ENCODE data around the gene PARD3B. TPM values are rescaled to one million over a fixed set of nuclear protein-coding genes. Genes with fewer than 3 reads are reported as not detected.

Gene PARD3B
- total and polyA plus RNA-seq, 5 donors from 2014 or later = 0.03 to 0.68 (median 0.08) TPM; not detected in 1

GRCh38 chr2:205375461-205376448 lies 830.5 kb downstream of the PARD3B start:
- Mint-ChIP-seq H3K36me3 (no peaks in the 10 kb centered on the region), H3K27me3 (no peaks in the 10 kb centered on the region), H3K9me3 (no peaks in the 10 kb centered on the region), H3K4me1 (no peaks in the 10 kb centered on the region), H3K27ac (peak overlapping the region in 1 of 3 donors; percentile 27), H3K4me3 (no peak overlapping the region)
- ATAC-seq (ENCODE audit: low read depth in 2 of 2) = no peak
- Histone ChIP-seq H3K4me1 (ENCODE audit: control insufficient read depth, insufficient read depth, low read length, poor library complexity, severe bottlenecking) (no peaks in the 10 kb centered on the region), H3K27ac (ENCODE audit: insufficient read depth, low read length, poor library complexity, severe bottlenecking) (no peak overlapping the region), H3K27me3 (ENCODE audit: control insufficient read depth, insufficient read depth, low read length) (no peaks in the 10 kb centered on the region), H3K4me3 (ENCODE audit: low read depth, low read length) (no peak overlapping the region), H3K9me3 (ENCODE audit: control insufficient read depth in 2 of 2, low read length in 2 of 2) (no peaks in the 10 kb centered on the region), H3K36me3 (ENCODE audit: control insufficient read depth, insufficient read depth, low read length) (no peaks in the 10 kb centered on the region)
- no peak for DNase-seq

GRCh38 chr2:205377324-205377723 lies 832.0 kb downstream of the PARD3B start:
- Mint-ChIP-seq H3K27ac (no peak overlapping the region), H3K4me1 (no peaks in the 10 kb centered on the region), H3K27me3 (no peaks in the 10 kb centered on the region), H3K9me3 (no peaks in the 10 kb centered on the region), H3K4me3 (no peak overlapping the region), H3K36me3 (no peaks in the 10 kb centered on the region)
- ATAC-seq (ENCODE audit: low read depth in 2 of 2) = no peak
- Histone ChIP-seq H3K9me3 (ENCODE audit: control insufficient read depth in 2 of 2, low read length in 2 of 2) (no peaks in the 10 kb centered on the region), H3K4me3 (ENCODE audit: low read depth, low read length) (no peak overlapping the region), H3K36me3 (ENCODE audit: control insufficient read depth, insufficient read depth, low read length) (no peaks in the 10 kb centered on the region), H3K27me3 (ENCODE audit: control insufficient read depth, insufficient read depth, low read length) (no peaks in the 10 kb centered on the region), H3K27ac (ENCODE audit: insufficient read depth, low read length, poor library complexity, severe bottlenecking) (no peak overlapping the region), H3K4me1 (ENCODE audit: control insufficient read depth, insufficient read depth, low read length, poor library complexity, severe bottlenecking) (no peaks in the 10 kb centered on the region)
- no peak for DNase-seq

- no peaks in the 10 kb centered on the region for H3K36me3 ChIP-seq (ENCODE audit: control insufficient read depth, insufficient read depth, low read length)
- Mint-ChIP-seq H3K36me3 (no peaks in the 10 kb centered on the region), H3K27me3 (peaks cover 13% of the 10 kb centered on the region), H3K9me3 (no peaks in the 10 kb centered on the region), H3K27ac (no peak overlapping the region), H3K4me1 (no peaks in the 10 kb centered on the region), H3K4me3 (no peak overlapping the region)
- no peak for ATAC-seq (ENCODE audit: low read depth in 2 of 2)
- H3K4me1 ChIP-seq (ENCODE audit: control insufficient read depth, insufficient read depth, low read length, poor library complexity, severe bottlenecking) = no peaks in the 10 kb centered on the region
- no peaks in the 10 kb centered on the region for H3K9me3 ChIP-seq (ENCODE audit: control insufficient read depth in 2 of 2, low read length in 2 of 2)
- no peak overlapping the region for H3K27ac ChIP-seq (ENCODE audit: insufficient read depth, low read length, poor library complexity, severe bottlenecking)
- no peak overlapping the region for H3K4me3 ChIP-seq (ENCODE audit: low read depth, low read length)
- DNase-seq = no peak
- no peaks in the 10 kb centered on the region for H3K27me3 ChIP-seq (ENCODE audit: control insufficient read depth, insufficient read depth, low read length)
Measured at GRCh38 chr2:205383601-205384000, 838.3 kb downstream of the PARD3B start.

GRCh38 chr2:205386109-205386508 lies 840.8 kb downstream of the PARD3B start:
- H3K4me3 Mint-ChIP-seq = no peak overlapping the region
- DNase-seq (no peak), ATAC-seq (ENCODE audit: low read depth in 2 of 2) (no peak)
- no peak overlapping the region for H3K4me3 ChIP-seq (ENCODE audit: low read depth, low read length)
- H3K36me3 Mint-ChIP-seq = no peaks in the 10 kb centered on the region
- H3K27me3 ChIP-seq (ENCODE audit: control insufficient read depth, insufficient read depth, low read length) = no peaks in the 10 kb centered on the region
- no peaks in the 10 kb centered on the region for H3K36me3 ChIP-seq (ENCODE audit: control insufficient read depth, insufficient read depth, low read length)
- H3K4me1 Mint-ChIP-seq = no peaks in the 10 kb centered on the region
- H3K9me3 ChIP-seq (ENCODE audit: control insufficient read depth in 2 of 2, low read length in 2 of 2) = no peaks in the 10 kb centered on the region
- H3K9me3 Mint-ChIP-seq = no peaks in the 10 kb centered on the region
- no peak overlapping the region for H3K27ac Mint-ChIP-seq
- peaks cover 13% of the 10 kb centered on the region for H3K27me3 Mint-ChIP-seq
- no peak overlapping the region for H3K27ac ChIP-seq (ENCODE audit: insufficient read depth, low read length, poor library complexity, severe bottlenecking)
- no peaks in the 10 kb centered on the region for H3K4me1 ChIP-seq (ENCODE audit: control insufficient read depth, insufficient read depth, low read length, poor library complexity, severe bottlenecking)

GRCh38 chr2:205387350-205388055 lies 842.2 kb downstream of the PARD3B start:
- H3K36me3 Mint-ChIP-seq = no peaks in the 10 kb centered on the region

GRCh38 chr2:205390866-205391265 lies 845.6 kb downstream of the PARD3B start:
- Mint-ChIP-seq H3K4me1 (no peaks in the 10 kb centered on the region), H3K27me3 (peaks cover 5% of the 10 kb centered on the region)

More at GRCh38 chr2:205387350-205388055, 842.2 kb downstream of the PARD3B start:
- ATAC-seq (ENCODE audit: low read depth in 2 of 2) (no peak), DNase-seq (no peak)
- H3K4me1 ChIP-seq (ENCODE audit: control insufficient read depth, insufficient read depth, low read length, poor library complexity, severe bottlenecking) = no peaks in the 10 kb centered on the region
- Mint-ChIP-seq H3K9me3 (no peaks in the 10 kb centered on the region), H3K27me3 (peaks cover 13% of the 10 kb centered on the region), H3K4me3 (no peak overlapping the region), H3K27ac (peak overlapping the region in 1 of 3 donors; percentile 39), H3K4me1 (no peaks in the 10 kb centered on the region)
- H3K4me3 ChIP-seq (ENCODE audit: low read depth, low read length) = no peak overlapping the region
- no peak overlapping the region for H3K27ac ChIP-seq (ENCODE audit: insufficient read depth, low read length, poor library complexity, severe bottlenecking)
- no peaks in the 10 kb centered on the region for H3K9me3 ChIP-seq (ENCODE audit: control insufficient read depth in 2 of 2, low read length in 2 of 2)
- H3K27me3 ChIP-seq (ENCODE audit: control insufficient read depth, insufficient read depth, low read length) = no peaks in the 10 kb centered on the region
- no peaks in the 10 kb centered on the region for H3K36me3 ChIP-seq (ENCODE audit: control insufficient read depth, insufficient read depth, low read length)

GRCh38 chr2:205401511-205401910 lies 856.2 kb downstream of the PARD3B start:
- H3K4me1 Mint-ChIP-seq = no peaks in the 10 kb centered on the region
- H3K36me3 Mint-ChIP-seq = no peaks in the 10 kb centered on the region
- no peak overlapping the region for H3K27ac ChIP-seq (ENCODE audit: insufficient read depth, low read length, poor library complexity, severe bottlenecking)
- H3K4me3 Mint-ChIP-seq = no peak overlapping the region
- H3K27me3 Mint-ChIP-seq = no peaks in the 10 kb centered on the region
- H3K27ac Mint-ChIP-seq = peak overlapping the region in 1 of 3 donors; percentile 29
- H3K9me3 ChIP-seq (ENCODE audit: control insufficient read depth in 2 of 2, low read length in 2 of 2) = no peaks in the 10 kb centered on the region
- no peaks in the 10 kb centered on the region for H3K27me3 ChIP-seq (ENCODE audit: control insufficient read depth, insufficient read depth, low read length)
- H3K4me3 ChIP-seq (ENCODE audit: low read depth, low read length) = no peak overlapping the region
- peaks cover 0 to 4% (median 0%) of the 10 kb centered on the region in 7 donors for H3K9me3 Mint-ChIP-seq
- no peaks in the 10 kb centered on the region for H3K4me1 ChIP-seq (ENCODE audit: control insufficient read depth, insufficient read depth, low read length, poor library complexity, severe bottlenecking)
- no peak for ATAC-seq (ENCODE audit: low read depth in 2 of 2)
- no peaks in the 10 kb centered on the region for H3K36me3 ChIP-seq (ENCODE audit: control insufficient read depth, insufficient read depth, low read length)
- no peak for DNase-seq

More at GRCh38 chr2:205390866-205391265, 845.6 kb downstream of the PARD3B start:
- Histone ChIP-seq H3K27ac (ENCODE audit: insufficient read depth, low read length, poor library complexity, severe bottlenecking) (no peak overlapping the region), H3K9me3 (ENCODE audit: control insufficient read depth in 2 of 2, low read length in 2 of 2) (no peaks in the 10 kb centered on the region), H3K27me3 (ENCODE audit: control insufficient read depth, insufficient read depth, low read length) (no peaks in the 10 kb centered on the region), H3K4me1 (ENCODE audit: control insufficient read depth, insufficient read depth, low read length, poor library complexity, severe bottlenecking) (no peaks in the 10 kb centered on the region), H3K4me3 (ENCODE audit: low read depth, low read length) (no peak overlapping the region), H3K36me3 (ENCODE audit: control insufficient read depth, insufficient read depth, low read length) (no peaks in the 10 kb centered on the region)
- no peak for ATAC-seq (ENCODE audit: low read depth in 2 of 2)
- Mint-ChIP-seq H3K36me3 (no peaks in the 10 kb centered on the region), H3K9me3 (no peaks in the 10 kb centered on the region), H3K4me3 (no peak overlapping the region), H3K27ac (no peak overlapping the region)
- DNase-seq = no peak

Data from CD4-positive, CD25-positive, alpha-beta regulatory T cell (primary cell).